Gastroesophageal sphincter (tissue), 3 donors: ENCODE measurements around the gene CCDC107.

ENCODE experiments used
- POLR2A ChIP-seq, 2 donors: fragments of 450-650 bp; IDR thresholded peaks; one replicate each; pipeline ENCODE4 v1.6.1; 2017; ENCODE audit warnings: antibody characterized with exemption in 2 of 2, mild to moderate bottlenecking in 2 of 2, moderate library complexity in 1 of 2
- TF ChIP-seq, protein P1 (sequence below), 4 experiments: fragments of 200-600 bp in 2 of 4; fragments of 450-650 bp in 2 of 4; sonication (generic) in 1 of 4; IDR thresholded peaks; one replicate each; pipeline ENCODE4 v1.5.1; 2017 to 2019; ENCODE audit warnings: antibody characterized with exemption in 4 of 4, mild to moderate bottlenecking in 2 of 4, moderate library complexity in 2 of 4

DNA sequence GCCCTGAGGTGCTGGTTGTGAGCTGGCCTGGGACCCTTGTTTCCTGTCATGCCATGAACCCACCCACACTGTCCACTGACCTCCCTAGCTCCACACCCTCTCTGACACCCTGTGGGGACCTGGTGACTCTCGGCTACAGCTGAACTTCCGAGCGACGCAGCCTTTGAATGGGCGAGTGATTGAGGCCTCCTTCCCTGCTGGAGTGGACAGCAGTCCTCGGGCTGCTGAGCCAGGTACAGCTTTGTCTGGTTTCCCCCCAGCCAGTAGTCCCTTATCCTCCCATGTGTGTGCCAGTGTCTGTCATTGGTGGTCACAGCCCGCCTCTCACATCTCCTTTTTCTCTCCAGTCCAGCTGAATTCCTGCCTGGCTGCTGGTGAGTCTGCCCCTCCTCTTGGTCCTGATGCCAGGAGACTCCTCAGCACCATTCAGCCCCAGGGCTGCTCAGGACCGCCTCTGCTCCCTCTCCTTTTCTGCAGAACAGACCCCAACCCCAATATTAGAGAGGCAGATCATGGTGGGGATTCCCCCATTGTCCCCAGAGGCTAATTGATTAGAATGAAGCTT lies 21.8 kb downstream of the CCDC107 start:
- TF ChIP-seq, protein P1, sequence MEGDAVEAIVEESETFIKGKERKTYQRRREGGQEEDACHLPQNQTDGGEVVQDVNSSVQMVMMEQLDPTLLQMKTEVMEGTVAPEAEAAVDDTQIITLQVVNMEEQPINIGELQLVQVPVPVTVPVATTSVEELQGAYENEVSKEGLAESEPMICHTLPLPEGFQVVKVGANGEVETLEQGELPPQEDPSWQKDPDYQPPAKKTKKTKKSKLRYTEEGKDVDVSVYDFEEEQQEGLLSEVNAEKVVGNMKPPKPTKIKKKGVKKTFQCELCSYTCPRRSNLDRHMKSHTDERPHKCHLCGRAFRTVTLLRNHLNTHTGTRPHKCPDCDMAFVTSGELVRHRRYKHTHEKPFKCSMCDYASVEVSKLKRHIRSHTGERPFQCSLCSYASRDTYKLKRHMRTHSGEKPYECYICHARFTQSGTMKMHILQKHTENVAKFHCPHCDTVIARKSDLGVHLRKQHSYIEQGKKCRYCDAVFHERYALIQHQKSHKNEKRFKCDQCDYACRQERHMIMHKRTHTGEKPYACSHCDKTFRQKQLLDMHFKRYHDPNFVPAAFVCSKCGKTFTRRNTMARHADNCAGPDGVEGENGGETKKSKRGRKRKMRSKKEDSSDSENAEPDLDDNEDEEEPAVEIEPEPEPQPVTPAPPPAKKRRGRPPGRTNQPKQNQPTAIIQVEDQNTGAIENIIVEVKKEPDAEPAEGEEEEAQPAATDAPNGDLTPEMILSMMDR (IDR thresholded peaks at IDR 0.05) = no peak
- peak in 1 of 2 donors; percentile 46 for TF ChIP-seq POLR2A (IDR thresholded peaks at IDR 0.05)
